GM10266 (cell line): Measurements from ENCODE around the gene MAGEL2.
"Not testable (repeated sequence)": the region's sequence is repeated elsewhere in the genome, so short reads cannot be mapped to it uniquely, and the experiment has no call there.

Experiments
- DNase-seq: peaks from one replicate; pipeline ENCODE4 v3.0.0; 2012; ENCODE audit errors: extremely low spot score
- CTCF ChIP-seq: IDR thresholded peaks from 2 replicates; pipeline ENCODE4 v1.5.1; 2012; ENCODE audit warnings: mild to moderate bottlenecking, low read depth; ENCODE audit not compliant: control insufficient read depth, insufficient read depth; ENCODE audit errors: missing control alignments

MAGEL2 gene

GRCh38 chr15:23616536-23616935, 31.1 kb downstream of the MAGEL2 start:
- DNase-seq, result no peak

GRCh38 chr15:23606226-23606625, 41.4 kb downstream of the MAGEL2 start:
- TF ChIP-seq CTCF, result no peak
- DNase-seq, result no peak

More at GRCh38 chr15:23616536-23616935, 31.1 kb downstream of the MAGEL2 start:
- TF ChIP-seq CTCF, result no peak

GRCh38 chr15:23602124-23602523, 45.5 kb downstream of the MAGEL2 start:
- TF ChIP-seq CTCF, result no peak
- no peak for DNase-seq

- no peak for DNase-seq
Measured at GRCh38 chr15:23599053-23599452, 48.6 kb downstream of the MAGEL2 start.

GRCh38 chr15:23597278-23597677, 50.4 kb downstream of the MAGEL2 start:
- not testable (repeated sequence) for DNase-seq

More at GRCh38 chr15:23599053-23599452, 48.6 kb downstream of the MAGEL2 start:
- TF ChIP-seq CTCF, result no peak

- TF ChIP-seq CTCF, result no peak
- no peak for DNase-seq
Measured at GRCh38 chr15:23596736-23597135, 50.9 kb downstream of the MAGEL2 start.

- no peak for DNase-seq
- no peak for TF ChIP-seq CTCF
Measured at GRCh38 chr15:23595368-23595767, 52.3 kb downstream of the MAGEL2 start.

- no peak for TF ChIP-seq CTCF
- DNase-seq, result no peak
Measured at GRCh38 chr15:23594252-23594770, 53.4 kb downstream of the MAGEL2 start.
